ENCODE data around the gene RMI2.

- no peak for TF ChIP-seq CTCF (conservative IDR thresholded peaks at IDR 0.05 in 1 of 2, IDR thresholded peaks at IDR 0.05 in 1 of 2; ENCODE audit: low read depth in 1 of 2, low read length in 2 of 2)
- TF ChIP-seq EZH2 (IDR thresholded peaks at IDR 0.05; ENCODE audit: low read length, missing control alignments): no peak
Measured at GRCh38 chr16:11330526-11331237, 14.6 kb upstream of the RMI2 start.
